GM18502 (cell line): ENCODE measurements around the gene MPZL2.

Experiments
- ATAC-seq: cut with Tn5 transposase; IDR thresholded peaks from one replicate; pipeline ENCODE4 v1.9.1; 2021; ENCODE audit warnings: mild to moderate bottlenecking; ENCODE audit not compliant: unreplicated experiment, poor library complexity

MPZL2 gene

DNA sequence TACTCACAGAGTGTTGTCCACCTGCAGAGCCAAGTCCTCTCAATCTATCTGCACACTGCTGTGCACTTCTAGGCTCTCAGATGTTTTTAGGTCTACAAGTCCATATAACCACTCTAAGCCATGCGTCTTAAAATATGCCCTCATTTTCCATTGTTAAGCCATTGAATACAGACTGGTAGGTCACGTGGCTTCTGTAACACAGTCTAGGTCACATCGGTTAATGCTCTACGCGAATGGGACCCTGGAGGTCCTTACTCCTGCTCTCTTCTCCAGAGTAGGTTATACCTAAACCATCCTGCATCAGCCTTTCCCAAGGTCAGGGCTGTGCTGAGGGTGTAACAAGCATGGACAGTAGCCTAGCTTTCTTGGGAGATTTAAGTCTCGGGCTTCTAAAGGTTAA is 40.1 kb downstream of the MPZL2 start:
- ATAC-seq = no peak

DNA sequence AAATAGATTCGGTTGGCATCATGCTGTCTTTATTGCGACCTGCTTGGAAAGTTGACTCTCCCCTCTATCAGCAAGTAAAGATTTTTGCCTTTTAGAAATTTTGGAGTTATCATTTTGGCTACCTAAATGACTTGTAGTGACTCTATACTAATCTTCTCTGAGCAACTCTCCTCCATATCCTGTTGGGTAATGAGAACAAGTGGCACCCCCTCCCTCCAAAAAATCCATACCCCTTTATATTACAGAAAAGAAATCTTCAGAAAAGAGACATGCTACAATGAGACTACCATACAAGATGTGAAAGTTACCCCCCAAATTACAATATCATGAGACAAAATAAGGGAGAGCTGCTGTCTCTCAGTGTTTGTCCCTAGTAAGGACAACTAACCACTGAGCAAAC is 40.5 kb downstream of the MPZL2 start:
- ATAC-seq = no peak

- no peak for ATAC-seq
These were observed 41.7 kb downstream of the MPZL2 start for GRCh38 chr11:118222437-118222836.

GRCh38 chr11:118221419-118221818 is 42.7 kb downstream of the MPZL2 start:
- no peak for ATAC-seq

DNA sequence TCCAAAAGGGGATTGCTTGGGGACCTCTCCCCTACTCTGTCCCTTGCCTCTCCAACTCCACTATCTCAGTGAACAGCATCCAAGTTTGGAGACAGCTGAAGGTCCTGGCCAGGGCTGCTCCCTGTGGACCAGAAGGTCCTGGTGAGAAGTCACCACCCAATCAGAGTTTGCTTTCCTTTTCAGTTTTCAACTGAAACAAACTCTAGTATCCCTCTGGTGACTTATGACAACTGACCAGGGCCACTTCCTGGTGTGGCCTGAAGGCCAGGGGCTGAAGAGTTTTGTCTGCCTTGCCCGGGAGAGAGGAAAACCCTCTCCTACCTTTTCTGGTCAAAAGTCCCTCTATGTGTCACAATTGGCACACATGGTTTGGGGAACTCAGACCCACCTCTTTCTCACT is 44.4 kb downstream of the MPZL2 start:
- no peak for ATAC-seq

- no peak for ATAC-seq
These were observed 44.9 kb downstream of the MPZL2 start for GRCh38 chr11:118219244-118219643.

DNA sequence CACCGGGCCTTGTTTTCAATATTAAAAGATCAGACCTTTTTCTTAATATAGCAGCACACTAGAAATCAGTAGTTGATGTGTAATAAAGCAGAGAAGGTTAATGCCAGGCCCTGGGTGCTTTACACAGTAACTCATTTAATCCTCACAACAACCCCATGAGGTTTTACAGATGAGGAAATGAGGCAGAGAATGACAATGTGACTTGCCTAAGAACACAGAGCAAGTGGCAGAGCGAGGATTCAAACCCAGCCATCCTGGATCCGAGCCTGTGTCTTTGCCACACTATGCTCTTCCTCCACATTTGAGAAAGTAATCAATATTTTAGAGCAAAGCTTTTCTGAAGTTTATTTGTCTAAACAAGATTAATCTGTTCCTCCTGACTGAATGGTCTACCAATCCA is 46.5 kb downstream of the MPZL2 start:
- ATAC-seq = no peak

- ATAC-seq = peak; percentile 55
These were observed 47.2 kb downstream of the MPZL2 start for GRCh38 chr11:118216621-118217481.

GRCh38 chr11:118215765-118216164 is 48.3 kb downstream of the MPZL2 start:
- no peak for ATAC-seq

DNA sequence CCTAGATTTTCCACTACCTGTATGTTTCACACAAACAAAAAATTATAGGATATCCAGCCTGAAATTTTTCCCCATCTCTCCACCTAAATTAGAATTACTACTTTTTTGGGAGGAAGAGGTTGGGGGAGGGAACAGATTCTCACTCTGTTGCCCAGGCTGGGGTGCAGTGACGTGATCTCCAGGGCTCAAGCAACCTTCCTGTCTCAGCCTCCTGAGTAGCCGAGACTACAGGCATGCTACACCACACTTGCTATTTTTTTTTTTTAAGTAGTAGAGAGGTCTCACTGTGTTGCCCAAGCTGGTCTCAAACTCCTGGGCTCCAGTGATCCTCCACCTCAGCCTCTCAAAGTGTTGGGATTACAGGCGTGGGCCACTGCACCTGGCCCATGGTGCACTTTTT is 48.8 kb downstream of the MPZL2 start:
- ATAC-seq = no peak

GRCh38 chr11:118214210-118214914 is 49.7 kb downstream of the MPZL2 start:
- peak; percentile 39 for ATAC-seq

- no peak for ATAC-seq
These were observed 50.3 kb downstream of the MPZL2 start for GRCh38 chr11:118213781-118214180.

DNA sequence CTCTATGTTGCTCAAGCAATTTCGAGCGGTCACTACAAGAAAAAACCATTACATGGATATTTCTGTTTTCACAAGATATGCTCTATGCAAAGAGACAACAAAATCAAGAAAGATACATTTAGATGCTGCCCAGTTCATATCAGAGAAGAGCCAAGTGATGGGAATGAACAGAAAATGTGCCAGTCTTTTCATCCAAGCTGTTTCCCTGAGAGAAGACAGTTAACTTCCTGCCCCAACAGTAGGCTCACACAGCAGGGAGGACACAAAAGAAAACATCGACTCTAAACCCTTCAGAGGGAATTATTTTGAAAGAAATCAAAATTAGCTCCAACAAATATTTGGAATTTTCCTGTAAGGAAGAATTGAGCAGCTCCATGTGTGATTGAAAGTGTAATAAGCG is 50.9 kb downstream of the MPZL2 start:
- ATAC-seq = no peak

- ATAC-seq = no peak
These were observed 51.3 kb downstream of the MPZL2 start for GRCh38 chr11:118212781-118213191.

GRCh38 chr11:118212131-118212725 is 51.9 kb downstream of the MPZL2 start:
- ATAC-seq = no peak

- no peak for ATAC-seq
These were observed 53.1 kb downstream of the MPZL2 start for GRCh38 chr11:118211006-118211405.

GRCh38 chr11:118210323-118210722 is 53.8 kb downstream of the MPZL2 start:
- no peak for ATAC-seq

GRCh38 chr11:118209033-118209432 is 55.1 kb downstream of the MPZL2 start:
- ATAC-seq = no peak

- ATAC-seq = no peak
These were observed 57.0 kb downstream of the MPZL2 start for GRCh38 chr11:118207079-118207478.

DNA sequence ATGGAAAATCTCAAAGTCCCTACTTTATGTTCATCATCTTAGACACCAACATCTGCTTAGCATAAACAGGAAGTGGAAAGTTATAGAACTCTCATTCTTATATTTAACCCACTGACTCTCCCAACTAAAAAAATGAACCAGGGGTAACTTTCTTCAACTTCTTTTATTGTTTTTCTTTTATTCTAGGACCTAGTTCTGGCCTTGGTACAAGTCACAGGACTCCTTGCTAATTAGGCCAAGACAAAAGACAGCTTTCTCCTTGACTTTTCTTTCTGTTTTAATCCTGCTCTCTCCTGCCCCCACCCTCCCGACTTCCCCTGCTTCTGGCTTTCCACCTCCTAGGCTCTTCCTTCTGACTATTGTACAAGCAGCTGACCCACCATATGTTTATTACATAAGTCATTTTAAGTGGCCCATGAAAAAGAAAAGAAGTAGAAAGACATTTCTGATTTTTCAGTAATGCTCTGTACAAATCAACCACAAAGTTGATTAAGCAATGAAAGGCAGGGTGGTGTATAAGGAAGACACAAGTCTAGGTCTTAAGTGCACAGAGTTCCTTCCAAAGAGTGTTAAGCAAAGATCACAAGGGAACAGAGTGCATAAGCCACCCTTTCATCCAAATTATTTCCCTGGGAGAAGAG is 57.6 kb downstream of the MPZL2 start:
- ATAC-seq = no peak
